ENCODE measurements around the gene AQP6.

AQP6 gene

GRCh38 chr12:49972641-49973360 is at the start of gene AQP6:
TSS of gene AQP6 (plus strand) at chr12:49972947. CDS start at chr12:49973174, 227 bp downstream.
- no peak for DNase-seq

- no peak for DNase-seq
These were observed 49.6 kb upstream of the AQP6 start for GRCh38 chr12:49923035-49923644.

DNA sequence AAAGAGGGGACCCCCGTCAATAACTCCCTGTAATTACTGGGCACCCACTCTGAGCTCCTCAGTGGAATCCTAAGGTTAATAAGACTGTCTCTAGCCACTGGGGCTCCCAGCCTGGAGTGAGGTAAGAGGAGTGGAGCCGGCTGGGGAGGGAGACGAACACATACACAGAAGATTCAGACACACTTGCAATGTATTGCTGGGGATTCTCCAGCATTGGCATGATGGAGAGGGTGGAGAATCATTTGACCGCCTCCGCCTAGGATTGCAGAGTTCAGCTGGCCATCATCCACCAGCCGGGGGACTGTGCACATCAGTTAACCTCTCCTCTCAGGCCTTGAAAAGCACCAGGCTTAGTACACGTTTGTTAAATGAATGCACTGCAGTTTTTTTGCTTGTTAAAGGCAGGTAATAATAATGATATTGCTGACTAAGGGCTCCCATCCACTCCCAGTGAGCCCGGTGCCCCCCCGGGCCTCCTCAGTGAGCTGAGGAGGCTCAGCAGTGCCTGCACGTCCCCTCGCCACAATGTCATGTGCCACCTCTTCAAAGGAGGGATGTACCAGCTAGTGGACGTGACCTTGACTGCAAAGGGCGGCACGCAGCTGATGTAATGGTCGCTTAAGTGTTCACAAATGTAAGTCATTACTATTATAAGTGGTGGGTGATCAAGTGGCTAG is 48.7 kb upstream of the AQP6 start:
- no peak for DNase-seq

DNA sequence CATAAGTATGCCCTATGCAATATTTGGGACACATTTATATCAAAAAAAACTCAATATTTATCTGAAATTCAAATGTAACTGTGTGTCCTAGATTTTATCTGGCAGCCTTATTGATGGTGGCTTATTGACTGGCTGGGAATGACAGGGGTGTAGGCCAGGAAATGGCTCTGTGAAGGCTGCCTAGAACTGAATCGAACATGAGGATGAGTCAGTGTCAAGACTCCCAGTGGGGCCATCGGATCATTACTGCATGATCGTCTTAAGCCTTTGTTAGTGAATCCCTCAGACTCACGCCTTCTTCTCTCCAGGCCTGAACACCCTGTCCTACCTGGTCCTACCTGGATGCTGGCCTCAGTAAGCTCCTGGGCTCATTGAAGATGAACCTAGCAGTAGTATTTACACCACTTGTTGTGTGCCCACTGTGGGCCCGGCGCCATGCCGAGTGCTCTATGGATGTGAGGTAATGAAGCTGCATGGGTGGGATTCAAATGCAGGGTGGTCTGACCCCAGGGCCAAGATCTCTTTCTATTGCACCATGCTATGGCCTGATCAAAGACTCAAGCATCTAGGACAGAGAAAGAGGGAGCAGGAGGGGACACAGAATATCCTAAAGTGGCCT is 48.0 kb upstream of the AQP6 start:
- no peak for DNase-seq

GRCh38 chr12:49925433-49926204 is 47.1 kb upstream of the AQP6 start:
- peak; percentile 29 for DNase-seq

GRCh38 chr12:49928471-49928870 is 44.3 kb upstream of the AQP6 start:
- no peak for DNase-seq

GRCh38 chr12:49929581-49929980 is 43.2 kb upstream of the AQP6 start:
- DNase-seq: no peak

DNA sequence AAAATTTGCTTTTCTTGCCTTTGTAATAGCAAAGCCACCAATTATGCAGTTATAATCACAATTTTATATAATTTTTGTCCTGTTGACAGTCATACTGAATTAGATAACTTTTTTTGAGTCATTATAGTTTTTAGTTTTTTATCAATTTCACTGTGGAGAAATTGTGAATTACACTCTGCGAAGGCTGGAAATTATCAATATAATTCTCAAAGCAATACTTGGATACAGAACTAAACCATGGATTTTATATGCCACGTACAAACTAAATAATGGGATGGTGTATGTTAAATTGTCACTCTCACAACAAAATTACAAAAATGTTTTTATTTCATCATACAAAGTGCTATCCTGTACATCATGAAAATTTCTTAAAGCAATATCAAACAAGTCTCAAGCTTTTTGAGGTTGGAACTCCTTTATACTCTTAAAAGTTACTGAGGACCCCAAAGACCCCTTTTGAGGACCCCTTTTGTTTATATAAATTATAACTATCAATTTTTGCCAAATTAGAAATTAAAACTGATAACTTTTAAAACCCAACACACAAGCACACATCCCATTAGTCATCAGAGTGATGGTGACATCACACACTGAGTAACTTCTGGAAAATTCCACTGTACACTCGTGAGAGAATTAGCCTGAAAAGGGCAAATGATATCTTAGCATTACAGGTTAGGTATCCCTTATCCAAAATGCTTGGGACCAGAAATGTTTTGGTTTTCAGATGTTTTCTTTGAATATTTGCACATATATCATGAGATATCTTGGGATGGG is 42.0 kb upstream of the AQP6 start:
- no peak for DNase-seq

GRCh38 chr12:49932023-49932422 is 40.7 kb upstream of the AQP6 start:
- no peak for DNase-seq

DNA sequence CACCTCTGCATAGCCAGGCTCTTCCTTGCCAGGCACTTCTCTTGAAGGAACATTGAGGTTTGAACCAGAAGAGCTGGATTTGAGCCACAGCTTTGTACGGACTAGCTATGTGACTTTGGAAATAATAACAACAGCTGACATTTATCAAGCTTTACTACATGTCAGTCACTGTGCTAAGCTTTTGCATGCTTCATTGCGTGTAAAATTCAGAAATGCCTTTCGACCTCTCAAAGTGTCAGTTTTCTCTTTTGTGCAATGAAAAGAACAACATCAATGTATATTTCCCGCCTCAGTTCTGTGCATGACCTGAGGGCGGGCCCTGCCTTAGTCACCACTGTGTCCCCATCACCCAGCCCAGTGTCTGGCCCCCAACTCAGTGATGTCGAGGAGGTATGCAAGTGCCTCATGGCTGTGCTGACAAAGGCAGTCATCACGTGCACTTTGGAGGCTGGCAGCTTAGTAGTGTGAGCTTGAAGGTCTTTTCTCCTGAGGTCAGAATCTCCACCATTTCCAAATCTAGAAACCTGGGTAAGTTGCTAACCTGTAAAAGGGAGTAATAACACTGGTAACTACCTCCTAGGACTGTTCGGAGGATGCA is 40.1 kb upstream of the AQP6 start:
- DNase-seq: no peak

- no peak for DNase-seq
These were observed 39.0 kb upstream of the AQP6 start for GRCh38 chr12:49933796-49934195.

GRCh38 chr12:49934505-49934904 is 38.2 kb upstream of the AQP6 start:
- no peak for DNase-seq

- DNase-seq: no peak
These were observed 35.8 kb upstream of the AQP6 start for GRCh38 chr12:49936925-49937324.

DNA sequence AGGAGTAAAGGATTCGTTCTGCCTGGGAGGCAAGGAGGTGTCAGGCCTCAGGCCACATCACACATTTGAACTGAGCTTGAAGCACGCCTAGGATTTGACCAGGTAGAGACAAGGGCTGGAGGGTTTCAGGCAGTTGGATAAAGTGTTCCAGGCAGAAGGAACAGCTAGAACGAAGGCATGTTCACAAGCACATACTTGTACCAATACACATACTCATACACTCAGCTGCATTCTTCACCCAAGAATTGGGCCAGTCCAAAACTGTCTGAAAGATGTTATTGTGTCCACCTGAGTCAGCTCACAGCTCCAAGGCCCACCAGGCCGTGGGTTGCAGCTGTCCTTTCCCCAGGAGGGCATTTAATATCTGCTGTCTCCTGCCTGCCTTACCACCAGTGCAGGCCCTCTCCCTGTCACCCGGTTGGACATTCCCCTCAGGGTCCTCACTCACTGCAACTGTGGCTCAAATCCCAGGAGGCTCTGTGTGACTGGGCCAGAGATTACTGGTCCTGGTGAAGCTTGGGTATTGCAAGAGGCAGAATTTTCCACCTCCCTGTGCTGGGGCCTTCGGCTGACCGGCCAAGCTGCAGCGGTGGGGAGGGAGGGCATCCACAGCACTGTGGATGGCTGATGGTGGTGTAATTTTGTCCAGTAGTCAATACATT is 35.0 kb upstream of the AQP6 start:
- no peak for DNase-seq

DNA sequence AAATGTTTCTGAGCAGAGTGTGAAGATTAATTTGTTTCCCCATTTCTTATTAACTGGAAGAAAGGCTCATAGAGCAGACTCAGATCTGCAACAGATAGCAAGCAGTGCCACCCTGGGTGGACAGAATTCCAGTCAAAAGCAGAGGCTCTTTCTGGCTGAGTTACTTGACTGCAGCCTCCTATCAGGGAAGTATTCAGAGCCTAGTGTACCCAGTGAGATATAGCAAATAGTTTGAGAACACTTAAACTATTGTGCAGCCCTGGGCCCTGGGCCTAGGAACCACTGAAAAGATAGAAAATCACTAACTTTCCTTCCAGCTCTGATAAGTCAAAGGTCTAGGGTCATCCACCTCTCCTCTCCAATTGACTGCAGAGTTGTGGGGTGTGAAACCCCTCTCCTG is 33.4 kb upstream of the AQP6 start:
- no peak for DNase-seq

- no peak for DNase-seq
These were observed 33.0 kb upstream of the AQP6 start for GRCh38 chr12:49939707-49940106.

- DNase-seq: no peak
These were observed 30.9 kb upstream of the AQP6 start for GRCh38 chr12:49941556-49942511.

DNA sequence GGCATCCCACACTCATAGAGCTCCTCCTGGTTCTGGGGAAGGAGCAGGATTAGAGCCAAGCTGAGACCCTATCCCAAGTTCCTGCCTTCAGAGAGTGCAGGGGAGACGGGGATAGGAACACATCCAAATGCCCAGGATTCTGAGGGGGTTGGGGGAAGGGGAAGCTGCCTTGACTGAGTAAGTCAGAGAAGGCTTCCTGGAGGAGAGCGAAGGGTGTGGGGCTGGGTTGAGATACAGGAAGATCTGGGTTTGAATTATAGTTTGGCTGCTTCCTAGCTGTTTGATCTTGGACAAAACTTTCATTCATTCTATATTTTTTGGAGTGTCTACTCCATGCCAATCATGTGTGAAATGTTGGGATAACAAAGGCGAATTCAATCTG is 30.2 kb upstream of the AQP6 start:
- no peak for DNase-seq

GRCh38 chr12:49942921-49943624 is 29.7 kb upstream of the AQP6 start:
- DNase-seq: no peak

GRCh38 chr12:49943625-49943960 is 29.2 kb upstream of the AQP6 start:
- DNase-seq: no peak
